CD4-positive, alpha-beta T cell treated with Interleukin-1 beta for 1 hour (primary cell): ENCODE results near the gene UBE2E2.

Experiments used
- DNase-seq, 2 donors: peaks; one replicate each; pipeline ENCODE4 v3.0.0-alpha.2; 2020 to 2022

The UBE2E2 gene

GRCh38 chr3:23242106-23242505, 39.0 kb downstream of the UBE2E2 start:
- DNase-seq, result no peak

- no peak for DNase-seq
Observed at GRCh38 chr3:23244324-23245041, 41.4 kb downstream of the UBE2E2 start.

DNA sequence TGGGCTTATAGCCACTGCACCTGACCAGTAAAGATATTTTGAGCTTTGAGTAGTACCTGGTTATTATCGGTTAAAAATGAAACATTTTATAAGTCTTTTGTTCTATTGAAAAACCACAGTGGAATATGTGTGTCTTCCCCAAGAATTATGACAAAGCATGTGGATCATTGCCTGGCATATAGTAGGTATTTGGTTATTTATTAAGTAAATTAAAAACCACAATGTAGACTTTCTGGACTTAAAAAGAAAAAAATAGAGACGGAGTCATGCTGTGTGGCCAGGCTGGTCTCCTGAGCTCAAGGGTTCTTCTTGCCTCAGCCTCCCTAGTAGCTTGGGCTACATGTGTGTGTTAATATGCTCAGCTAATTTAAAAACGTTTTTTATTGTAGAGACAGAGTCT, 43.5 kb downstream of the UBE2E2 start:
- DNase-seq, result no peak

GRCh38 chr3:23248594-23249131, 45.5 kb downstream of the UBE2E2 start:
- no peak for DNase-seq

GRCh38 chr3:23249961-23250360, 46.8 kb downstream of the UBE2E2 start:
- DNase-seq, result no peak

GRCh38 chr3:23252122-23252521, 49.0 kb downstream of the UBE2E2 start:
- DNase-seq, result no peak

GRCh38 chr3:23253214-23253613, 50.1 kb downstream of the UBE2E2 start:
- DNase-seq, result no peak

- no peak for DNase-seq
Observed at GRCh38 chr3:23254282-23254681, 51.2 kb downstream of the UBE2E2 start.

DNA sequence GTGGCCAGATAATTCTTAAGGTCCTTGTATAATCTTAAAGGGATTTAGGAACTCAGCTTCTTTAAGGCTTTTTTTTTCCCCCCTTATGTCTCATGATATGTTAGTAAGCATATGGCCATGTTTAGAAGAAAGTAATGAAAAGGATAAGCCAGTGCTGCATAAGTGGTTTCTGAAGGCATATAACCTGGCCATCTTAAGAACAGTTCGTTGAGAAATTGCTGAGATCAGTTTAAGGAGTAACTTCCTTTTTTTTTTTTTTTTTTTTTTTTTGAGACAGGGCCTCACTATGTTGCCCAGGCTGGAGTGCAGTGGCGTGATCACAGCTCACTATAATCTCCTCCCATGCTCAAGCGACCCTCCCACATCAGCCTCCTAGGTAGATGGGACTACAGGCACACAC, 51.7 kb downstream of the UBE2E2 start:
- no peak for DNase-seq

DNA sequence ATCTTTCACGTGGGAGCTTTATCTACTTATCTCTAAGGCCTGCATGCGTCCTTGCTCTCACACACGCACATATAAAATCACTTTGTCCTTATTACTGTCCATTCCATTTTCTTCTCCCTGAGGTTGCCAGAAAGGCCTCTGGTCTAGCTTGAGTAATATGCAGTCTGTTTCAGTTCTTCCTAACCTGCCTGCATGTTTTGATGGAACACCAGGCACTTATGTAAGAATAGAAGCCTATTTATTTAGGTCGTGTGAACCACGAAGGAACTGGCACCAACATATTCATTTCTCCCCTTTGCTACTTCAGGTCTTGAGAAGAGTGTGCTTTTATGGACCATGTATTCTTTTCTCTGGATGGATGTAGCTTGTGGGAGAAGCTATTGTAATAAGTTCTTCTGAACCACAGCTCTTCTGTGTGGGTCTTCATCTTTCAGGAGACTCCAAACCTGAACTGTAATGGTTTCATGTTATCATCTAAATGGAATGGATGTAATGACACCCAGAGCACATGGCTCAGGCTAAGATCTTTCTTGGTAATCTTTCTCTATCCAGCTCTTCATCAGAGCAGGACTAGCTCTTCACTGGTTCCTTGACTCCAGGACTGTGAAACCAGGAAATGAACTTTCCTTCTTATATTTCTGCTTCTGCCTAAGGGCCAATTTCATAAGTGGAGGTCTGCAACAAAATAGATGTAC, 53.8 kb downstream of the UBE2E2 start:
- no peak for DNase-seq

- DNase-seq, result no peak
Observed at GRCh38 chr3:23258110-23258509, 55.0 kb downstream of the UBE2E2 start.

GRCh38 chr3:23259515-23259914, 56.4 kb downstream of the UBE2E2 start:
- no peak for DNase-seq

DNA sequence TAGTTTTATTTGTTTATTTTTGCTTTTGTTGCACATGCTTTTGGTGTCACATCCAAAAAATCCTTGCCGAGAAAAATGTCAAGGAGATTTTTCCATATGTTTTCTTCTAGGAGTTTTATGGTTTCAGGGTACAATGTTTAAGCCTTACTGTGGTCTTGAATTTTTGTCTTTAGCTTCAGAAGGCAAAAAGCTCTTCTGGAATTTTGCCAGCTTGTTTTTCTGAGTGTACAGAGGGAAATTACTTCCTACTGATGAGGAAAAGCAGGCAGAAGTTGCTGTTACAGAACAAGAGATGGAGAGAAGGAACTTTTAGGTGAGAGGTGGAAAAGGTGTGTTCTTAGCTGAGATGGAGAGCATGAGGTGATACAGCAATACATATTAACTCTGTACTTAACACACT, 59.6 kb downstream of the UBE2E2 start:
- DNase-seq, result no peak

DNA sequence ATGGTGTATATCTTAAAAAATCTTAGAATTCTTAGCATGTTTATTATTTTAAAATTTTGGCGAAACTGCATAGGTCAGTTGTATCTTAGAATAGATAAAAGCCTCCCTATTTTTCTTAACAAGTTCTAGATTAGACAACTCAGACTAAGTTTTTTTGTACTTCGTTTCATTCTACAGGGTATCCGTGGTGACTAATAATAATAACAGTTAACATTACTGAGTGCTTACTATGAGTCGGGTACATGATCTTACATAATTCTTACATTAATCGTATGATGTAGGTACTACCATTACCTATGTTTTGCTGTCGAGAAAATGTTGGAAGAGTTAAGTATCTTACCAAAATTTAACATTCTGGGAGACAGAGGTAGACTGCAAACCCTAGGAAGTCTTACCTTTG, 60.7 kb downstream of the UBE2E2 start:
- DNase-seq, result no peak

- no peak for DNase-seq
Observed at GRCh38 chr3:23264413-23264812, 61.3 kb downstream of the UBE2E2 start.

DNA sequence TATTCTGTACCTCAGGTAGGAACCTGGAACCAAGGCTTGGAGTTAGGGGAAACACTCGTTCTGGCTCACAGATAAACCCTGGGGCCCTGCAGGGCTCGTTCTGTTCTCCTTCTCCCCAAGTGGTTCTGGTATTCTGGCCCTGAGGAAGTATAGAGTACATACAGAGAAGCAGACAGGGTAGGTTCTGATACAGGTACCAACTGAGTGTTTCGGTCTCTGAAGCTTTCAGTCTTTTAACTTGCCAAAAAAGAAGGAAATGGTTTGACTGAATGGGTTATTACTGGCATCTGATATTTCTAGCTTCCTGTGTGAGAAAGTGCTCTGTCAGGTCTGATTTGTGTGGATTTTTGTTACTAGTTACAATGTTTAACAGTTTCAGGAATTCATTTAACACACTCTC, 67.3 kb downstream of the UBE2E2 start:
- no peak for DNase-seq

DNA sequence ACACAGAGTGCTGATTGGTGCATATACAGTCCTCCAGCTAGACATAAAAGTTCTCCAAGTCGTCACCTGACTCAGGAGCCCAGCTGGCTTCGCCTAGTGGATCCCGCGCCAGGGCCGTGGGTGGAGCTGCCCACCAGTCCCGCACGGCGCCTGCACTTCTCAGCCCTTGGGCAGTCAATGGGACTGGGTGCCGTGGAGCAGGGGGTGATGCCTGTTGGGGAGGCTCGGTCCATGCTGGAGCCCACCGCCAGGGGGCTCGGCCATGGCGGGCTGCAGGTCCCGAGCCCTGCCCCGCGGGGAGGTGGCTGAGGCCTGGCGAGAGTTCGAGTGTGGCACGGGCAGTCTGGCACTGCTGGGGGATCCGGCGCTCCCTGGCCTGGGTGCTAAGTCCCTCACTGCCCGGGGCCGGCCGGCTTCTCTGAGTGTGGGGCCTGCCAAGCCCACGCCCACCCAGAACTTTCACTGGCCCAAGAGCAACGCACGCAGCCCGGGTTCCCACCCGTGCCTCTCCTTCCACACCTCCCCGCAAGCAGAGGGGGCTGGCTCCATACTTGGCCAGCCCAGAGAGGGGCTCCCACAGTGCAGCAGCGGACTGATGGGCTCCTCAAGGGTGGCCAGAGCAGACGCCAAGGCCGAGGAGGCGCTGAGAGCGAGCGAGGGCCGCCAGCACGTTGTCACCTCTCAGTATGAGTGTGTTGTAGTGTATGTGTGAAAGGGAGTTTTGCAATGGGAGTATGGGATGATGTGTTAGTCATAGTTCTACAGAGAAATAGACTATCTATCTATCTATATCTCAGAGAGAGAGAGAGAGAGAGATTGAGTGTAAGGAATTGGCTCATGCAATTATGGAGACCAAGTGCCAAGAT, 69.0 kb downstream of the UBE2E2 start:
- DNase-seq, result no peak

GRCh38 chr3:23272820-23273219, 69.7 kb downstream of the UBE2E2 start:
- no peak for DNase-seq

GRCh38 chr3:23275061-23275460, 71.9 kb downstream of the UBE2E2 start:
- DNase-seq, result no peak

DNA sequence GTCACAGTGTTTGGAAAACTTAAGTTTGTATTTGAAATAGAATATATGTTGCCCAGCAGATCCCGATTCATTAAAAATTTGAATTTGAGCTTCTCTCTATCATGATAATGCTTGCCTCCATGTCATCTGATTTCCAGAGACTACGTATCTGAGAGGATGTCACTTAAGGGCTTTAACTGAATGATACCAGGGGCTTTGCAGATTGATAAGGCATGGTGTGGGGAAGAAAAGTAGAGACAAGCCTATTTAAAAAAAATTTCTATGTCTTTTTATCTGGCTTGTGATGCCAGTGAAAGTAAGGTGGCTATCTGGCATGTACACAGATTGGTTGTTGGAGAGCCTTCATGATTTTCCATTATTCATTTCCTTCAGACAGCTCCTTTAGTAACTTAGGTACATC, 72.7 kb downstream of the UBE2E2 start:
- DNase-seq, result no peak

DNA sequence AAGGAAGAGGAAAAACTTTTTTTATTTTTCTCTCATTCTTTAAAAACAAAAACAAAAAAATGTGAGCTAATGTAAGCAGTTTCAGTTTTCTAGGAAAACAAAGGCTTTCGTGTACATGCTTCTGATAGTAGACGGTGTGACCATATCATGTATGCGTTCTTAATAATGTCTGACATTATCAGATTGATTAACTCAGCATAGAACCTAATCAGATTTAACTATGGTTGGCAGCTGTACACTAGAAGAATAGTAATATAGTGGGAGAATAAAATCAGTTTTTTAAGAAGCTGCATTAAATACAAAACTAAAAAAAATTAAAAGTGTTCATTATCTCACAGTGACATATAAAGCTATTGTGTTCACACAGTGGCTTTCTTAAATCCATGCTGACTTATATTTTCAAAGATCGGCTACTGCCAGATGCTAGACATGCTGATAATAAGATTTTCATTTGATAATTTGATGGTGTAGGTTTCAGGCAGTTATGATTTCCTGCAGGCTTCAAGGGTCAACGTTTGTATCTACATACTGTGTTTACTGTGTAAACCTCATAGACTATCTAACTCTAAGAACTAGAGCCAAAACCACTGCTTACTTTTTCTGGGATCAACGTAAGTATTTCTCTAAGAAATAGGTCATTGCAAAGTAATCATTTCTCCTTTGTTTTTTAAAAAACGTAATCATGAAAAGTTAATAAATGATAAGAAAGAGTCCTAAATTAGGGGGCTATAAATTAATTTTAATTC, 74.0 kb downstream of the UBE2E2 start:
- DNase-seq, result no peak

GRCh38 chr3:23277688-23278087, 74.6 kb downstream of the UBE2E2 start:
- DNase-seq, result no peak

DNA sequence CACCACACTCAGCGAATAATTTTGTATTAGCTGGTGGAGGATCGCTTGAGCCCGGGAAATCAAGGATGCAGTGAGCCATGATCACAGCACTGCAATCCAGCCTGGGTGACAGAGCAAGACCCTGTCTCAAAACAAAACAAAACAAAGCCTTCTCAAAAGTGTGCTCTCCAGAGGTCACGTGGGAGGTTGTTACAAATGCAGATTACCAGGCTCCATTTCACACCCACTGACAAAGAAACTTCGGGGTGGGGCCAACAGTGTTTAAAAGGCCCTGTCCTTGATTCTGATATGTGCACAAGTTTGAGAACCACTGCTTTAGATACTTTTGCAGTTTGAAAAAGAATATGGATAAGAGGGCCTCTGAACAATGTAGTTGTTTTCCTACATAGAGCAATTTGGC, 80.5 kb downstream of the UBE2E2 start:
- no peak for DNase-seq
